ENCODE measurements around the gene SPO11. TPM values are rescaled to one million over a fixed set of nuclear protein-coding genes. Genes with fewer than 3 reads are reported as not detected.

Gene SPO11
- total RNA-seq, 1 experiment from 2014 or later, result not detected

- no peak overlapping the region for H3K4me2 ChIP-seq (ENCODE audit: insufficient read depth, insufficient read length, low read length)
Observed at GRCh38 chr20:57377350-57377749, 47.7 kb downstream of the SPO11 start.

More at GRCh38 chr20:57377350-57377749, 47.7 kb downstream of the SPO11 start:
- Mint-ChIP-seq H3K9me3 (no peaks in the 10 kb centered on the region), H3K36me3 (ENCODE audit: insufficient read depth in 1 of 3, low read depth in 3 of 3) (peaks cover 38 to 75% (median 67%) of the 10 kb centered on the region in 3 experiments), H3K4me3 (no peak overlapping the region), H3K27me3 (ENCODE audit: low read depth) (no peaks in the 10 kb centered on the region), H3K27ac (peak overlapping the region in 2 of 3 experiments; percentile 12 to 54; a peak in 2 of 7 replicates), H3K4me1 (peaks cover 10% of the 10 kb centered on the region in 2 experiments)
- Histone ChIP-seq H2BK120ac (ENCODE audit: low read depth, low read length, poor library complexity, severe bottlenecking) (no peak overlapping the region), H2BK20ac (ENCODE audit: low read depth, low read length, poor library complexity, severe bottlenecking) (no peak overlapping the region), H3K56ac (ENCODE audit: insufficient read length, low read depth, low read length) (no peak overlapping the region), H3K79me2 (ENCODE audit: insufficient read depth, low read length) (no peaks in the 10 kb centered on the region), H2AFZ (ENCODE audit: low read length) (no peak overlapping the region), H4K91ac (ENCODE audit: insufficient read length, low read depth, low read length) (no peak overlapping the region), H3K4ac (ENCODE audit: low read depth, low read length) (no peak overlapping the region), H2AK5ac (ENCODE audit: insufficient read length, low read length) (no peak overlapping the region), H2BK5ac (ENCODE audit: insufficient read length, low read length) (no peak overlapping the region), H3K23ac (ENCODE audit: insufficient read length, low read depth, low read length) (no peak overlapping the region), H3K9me3 (ENCODE audit: control insufficient read depth, low read depth, low read length) (no peaks in the 10 kb centered on the region), H4K5ac (ENCODE audit: insufficient read length, low read depth, low read length) (no peak overlapping the region), H3K4me1 (ENCODE audit: insufficient read depth, low read length) (no peaks in the 10 kb centered on the region), H3K27me3 (ENCODE audit: insufficient read depth, low read length) (no peaks in the 10 kb centered on the region), H3K23me2 (ENCODE audit: insufficient read length, low read depth, low read length, poor library complexity, severe bottlenecking) (no peaks in the 10 kb centered on the region), H3K14ac (ENCODE audit: insufficient read depth, low read length) (no peak overlapping the region), H4K20me1 (ENCODE audit: control insufficient read depth, insufficient read depth, insufficient read length) (no peaks in the 10 kb centered on the region), H4K8ac (replicated peaks; ENCODE audit: insufficient read length, low read depth, low read length) (no peak overlapping the region), H3K18ac (ENCODE audit: insufficient read length, low read depth, low read length) (no peak overlapping the region), H2BK15ac (ENCODE audit: low read depth, low read length) (no peak overlapping the region), H3K9ac (ENCODE audit: extremely low read depth, insufficient read length, low read length) (no peak overlapping the region), H3T11ph (ENCODE audit: low read length) (no peak overlapping the region), H3K27ac (ENCODE audit: insufficient read length, low read depth, low read length) (no peak overlapping the region), H2BK12ac (ENCODE audit: insufficient read length, low read depth, low read length) (no peak overlapping the region), H3K79me1 (ENCODE audit: insufficient read depth, low read depth, low read length, poor library complexity, severe bottlenecking) (no peaks in the 10 kb centered on the region)
- WGBS (ENCODE audit: extremely low coverage, insufficient read length, low lambda C conversion rate), result no CpG with 5 or more reads among the region's 13 CpGs
- DNase-seq, result no peak
- TF ChIP-seq CTCF (conservative IDR thresholded peaks at IDR 0.05), result no peak

Measured in H9 (cell line).